ENCODE results near the gene PAPPA.

GRCh38 chr9:116115761-116116353 is 37.7 kb upstream of the PAPPA start:
- TF ChIP-seq CTCF (IDR thresholded peaks at IDR 0.05) (no peak), POLR2AphosphoS5 (IDR thresholded peaks at IDR 0.05) (no peak), POLR2A (IDR thresholded peaks at IDR 0.05) (no peak), EP300 (IDR thresholded peaks at IDR 0.05) (no peak)
